Hematopoietic multipotent progenitor cell (in vitro differentiated cells): ENCODE results near the gene GRAPL. TPM values are rescaled to one million over a fixed set of nuclear protein-coding genes. Genes with fewer than 3 reads are reported as not detected.
"Not testable (repeated sequence)": the region's sequence is repeated elsewhere in the genome, so short reads cannot be mapped to it uniquely, and the experiment has no call there.

Source experiments
- DNase-seq, 3 donors: peaks; one replicate each; pipeline ENCODE4 v3.0.0-alpha.2; 2011 to 2015; ENCODE audit warnings: low read depth in 2 of 3, low spot score in 2 of 3
- total RNA-seq: library from RNA; depleted of rRNA; stranded (reverse); fragments of >200 nt; gene quantifications from one replicate; pipeline ENCODE4 v1.2.3, GENCODE V29; 2012

Gene GRAPL
- total RNA-seq, 1 donor: 7.3 TPM

DNA sequence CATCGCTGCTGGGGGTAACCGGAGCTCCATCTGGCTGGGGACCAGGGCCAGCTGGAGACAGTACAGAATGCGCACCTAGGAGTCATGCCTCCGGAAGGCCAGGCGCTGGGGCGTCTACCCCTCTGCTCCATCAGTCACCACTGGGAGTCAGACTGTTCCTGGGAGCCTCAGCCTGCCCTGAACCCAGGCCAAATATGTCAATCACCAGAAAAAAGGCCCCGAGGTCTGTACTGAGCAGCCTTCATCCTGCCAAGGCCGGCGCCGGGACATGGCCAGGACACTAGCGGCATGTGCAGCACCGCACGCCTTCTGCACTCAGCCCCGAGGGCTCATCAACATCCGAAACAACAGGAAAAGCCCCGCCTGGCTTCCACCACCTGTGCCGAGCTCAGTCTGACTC lies 8.7 kb downstream of the GRAPL start:
- not testable (repeated sequence) for DNase-seq

DNA sequence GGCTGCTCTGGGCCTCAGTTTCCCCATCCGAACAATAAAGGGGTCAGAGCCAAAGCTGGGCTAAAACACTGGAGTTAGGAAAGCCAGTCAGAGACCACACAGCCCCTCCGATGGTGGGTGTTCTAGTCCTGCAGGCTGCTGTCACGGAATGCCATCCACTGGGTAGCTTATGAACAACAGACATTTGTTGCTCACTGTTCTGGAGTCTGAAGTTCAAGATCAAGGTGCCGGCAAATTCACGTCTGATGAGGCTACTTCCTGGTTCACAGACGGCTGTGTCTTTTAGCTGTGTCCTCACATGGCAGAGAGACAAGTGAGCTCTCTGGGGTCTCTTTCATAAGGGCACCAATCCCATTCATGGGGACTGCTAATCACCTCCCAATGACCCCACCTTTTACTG lies 9.2 kb downstream of the GRAPL start:
- not testable (repeated sequence) for DNase-seq

DNA sequence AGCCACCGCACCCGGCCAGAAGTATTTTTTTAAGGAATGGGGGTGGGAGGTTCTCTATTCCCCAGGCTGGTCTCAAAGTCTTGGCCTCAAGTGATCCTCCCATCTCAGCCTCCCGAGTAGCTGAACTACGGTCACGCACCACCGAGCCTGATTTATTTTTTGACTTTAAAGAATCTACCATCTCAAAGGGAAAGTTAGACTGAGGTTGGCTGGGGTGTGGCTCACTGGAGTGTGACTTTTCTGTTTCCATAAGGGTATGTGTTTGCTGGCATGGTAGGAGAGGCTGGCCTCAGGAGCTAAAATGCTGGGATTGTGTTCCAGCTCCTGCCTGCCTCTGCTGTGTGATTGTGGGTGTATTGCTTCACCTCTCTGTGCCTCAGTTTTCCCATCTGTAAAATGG lies 10.6 kb downstream of the GRAPL start:
- not testable (repeated sequence) for DNase-seq

GRCh38 chr17:19141366-19142155 lies 14.2 kb downstream of the GRAPL start:
- not testable (repeated sequence) for DNase-seq

- not testable (repeated sequence) for DNase-seq
Observed at GRCh38 chr17:19142419-19142818, 15.0 kb downstream of the GRAPL start.

DNA sequence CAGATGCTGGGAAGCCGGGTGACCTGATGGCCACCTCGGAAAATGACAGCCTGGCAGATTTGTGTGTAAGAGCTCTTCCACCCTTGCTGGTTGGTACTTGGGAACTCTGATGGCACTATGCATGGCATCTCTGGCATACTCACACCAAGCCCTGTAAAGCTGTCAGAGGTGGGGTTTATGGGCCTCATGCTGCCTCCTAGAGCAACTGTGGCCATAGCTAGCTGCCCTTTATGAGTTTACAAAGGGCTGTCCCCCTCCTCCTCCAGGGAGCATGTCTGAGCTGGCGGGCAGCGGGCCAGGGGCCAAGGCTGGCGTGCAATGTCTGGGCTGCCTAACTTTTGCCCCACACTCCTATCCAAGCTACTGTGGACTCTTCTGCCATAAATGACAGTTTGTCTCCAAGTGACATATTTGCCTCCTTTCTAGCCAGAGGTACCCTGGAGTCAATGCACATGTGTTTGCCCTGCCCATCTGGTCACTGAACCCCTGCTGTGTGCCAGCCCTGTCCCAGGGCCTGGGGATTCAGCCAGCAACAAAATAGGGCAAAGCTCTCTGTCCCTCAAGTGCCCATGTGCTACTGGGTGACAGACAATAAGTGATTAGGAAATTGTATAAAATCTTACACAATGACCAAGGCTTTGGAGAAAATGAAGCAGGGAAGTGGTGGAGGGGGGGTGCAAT lies 15.8 kb downstream of the GRAPL start:
- DNase-seq: not testable (repeated sequence)

GRCh38 chr17:19144373-19144772 lies 17.0 kb downstream of the GRAPL start:
- DNase-seq: not testable (repeated sequence)

GRCh38 chr17:19145471-19145870 lies 18.1 kb downstream of the GRAPL start:
- not testable (repeated sequence) for DNase-seq

DNA sequence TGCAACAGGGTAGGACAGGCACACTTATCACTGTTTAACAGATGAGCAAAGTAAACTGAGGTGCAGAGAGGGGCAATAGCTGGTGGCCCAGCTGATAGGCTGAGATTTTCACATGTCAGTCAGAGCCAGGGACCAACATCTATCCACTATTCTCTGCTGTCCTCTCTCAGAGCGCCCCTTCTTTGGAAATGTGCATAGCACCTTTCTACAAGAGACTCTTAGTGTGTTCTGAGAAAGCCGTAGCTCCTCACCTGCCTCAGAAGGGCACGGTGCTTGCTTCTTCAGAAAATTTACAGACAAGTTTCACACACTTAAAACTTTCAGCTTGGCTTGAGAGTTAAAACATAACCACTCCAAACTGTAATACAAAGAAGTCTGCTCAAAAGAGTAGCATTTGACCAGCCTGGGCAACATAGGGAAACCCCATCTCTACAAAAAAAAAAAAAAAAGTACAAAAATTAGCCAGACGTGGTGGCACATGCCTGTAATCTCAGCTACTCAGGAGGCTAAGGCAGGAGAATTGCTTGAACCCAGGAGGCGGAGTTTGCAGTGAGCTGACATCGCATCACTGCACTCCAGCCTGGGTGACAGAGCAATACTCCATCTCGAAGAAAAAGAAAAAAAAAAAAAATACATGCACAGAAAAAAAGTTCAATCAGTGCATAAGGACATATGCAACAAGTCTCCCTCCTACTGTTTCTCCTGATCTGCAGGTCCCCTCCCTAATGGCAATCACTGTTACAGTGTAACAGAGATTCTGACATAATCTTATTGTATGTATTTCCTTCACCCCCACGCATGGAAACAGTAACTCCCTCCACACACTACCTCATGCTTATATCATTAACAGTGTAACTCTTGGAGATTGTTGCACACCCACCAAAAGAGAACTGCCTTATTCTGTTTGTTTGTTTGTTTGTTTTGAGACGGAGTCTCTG lies 23.6 kb downstream of the GRAPL start:
- DNase-seq: not testable (repeated sequence)

DNA sequence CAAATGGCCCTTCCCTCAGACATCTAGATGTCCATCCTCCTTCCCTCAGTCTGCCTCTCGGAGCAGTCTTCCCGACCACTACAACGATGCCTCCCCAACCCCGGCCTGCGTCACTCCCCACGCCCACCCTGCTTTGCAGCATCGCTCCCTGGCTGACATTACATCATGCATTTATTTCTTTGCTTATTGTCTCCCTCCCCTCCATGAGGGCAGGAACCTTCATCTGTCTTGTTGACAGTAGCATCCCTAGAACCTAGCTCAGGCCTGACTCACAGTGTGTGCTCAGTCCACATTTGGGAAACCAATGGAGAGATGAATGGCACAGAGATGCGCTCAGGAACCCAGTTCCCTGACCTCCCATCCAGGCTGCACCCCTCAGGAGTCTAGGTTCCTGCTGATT lies 30.2 kb downstream of the GRAPL start:
- not testable (repeated sequence) for DNase-seq

DNA sequence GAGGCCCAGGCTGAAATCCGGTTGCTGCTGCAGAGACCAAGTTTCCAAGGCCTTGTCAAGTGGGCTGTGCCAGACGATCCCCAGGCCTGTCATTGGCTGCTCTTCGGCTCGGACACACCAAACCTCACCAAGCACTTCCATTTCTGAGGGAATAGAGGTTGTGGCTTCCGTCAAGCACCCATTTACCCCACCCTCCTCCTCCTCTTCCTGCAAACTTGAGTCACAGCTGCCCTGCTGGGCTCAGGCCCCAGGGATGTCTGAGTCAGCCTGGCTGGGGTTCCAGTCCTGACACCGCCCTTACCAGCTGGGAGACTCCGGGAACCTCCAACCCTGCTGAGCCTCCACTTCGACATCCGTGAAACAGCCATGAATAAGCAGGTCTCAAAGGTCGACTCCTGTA lies 31.1 kb downstream of the GRAPL start:
- DNase-seq: not testable (repeated sequence)

- DNase-seq: not testable (repeated sequence)
Observed at GRCh38 chr17:19158938-19159337, 31.5 kb downstream of the GRAPL start.

GRCh38 chr17:19161308-19162107 lies 34.1 kb downstream of the GRAPL start:
- not testable (repeated sequence) for DNase-seq

GRCh38 chr17:19162384-19163216 lies 35.2 kb downstream of the GRAPL start:
- DNase-seq: not testable (repeated sequence)

GRCh38 chr17:19174422-19174821 lies 47.0 kb downstream of the GRAPL start:
- DNase-seq: not testable (repeated sequence)

DNA sequence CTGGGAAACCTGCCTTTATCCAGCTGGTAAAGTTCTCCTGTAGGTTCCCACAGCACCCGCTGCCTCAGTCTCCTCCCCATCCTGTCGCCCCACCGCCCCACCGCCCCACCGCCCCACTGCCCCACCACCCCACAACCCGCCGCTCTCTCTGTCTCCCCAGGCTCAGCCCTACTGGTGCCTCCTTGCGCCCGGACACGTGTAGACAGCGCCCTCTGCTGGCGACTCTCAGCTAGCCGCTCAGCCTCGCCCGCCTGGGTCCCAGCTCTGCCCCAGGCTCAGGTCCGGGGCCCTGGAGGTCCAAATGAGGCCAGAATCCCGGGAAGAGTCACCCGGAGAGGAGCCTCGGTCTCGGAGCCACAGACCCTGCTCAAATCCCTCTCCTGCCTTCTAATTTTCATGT lies 48.0 kb downstream of the GRAPL start:
- not testable (repeated sequence) for DNase-seq

GRCh38 chr17:19181040-19181875 lies 53.9 kb downstream of the GRAPL start:
- DNase-seq: not testable (repeated sequence)
